HCT116 (cell line): ENCODE data around the gene LTBP1. TPM values are rescaled to one million over a fixed set of nuclear protein-coding genes. Genes with fewer than 3 reads are reported as not detected.

Experiments
- ATAC-seq: fragments of 200-7000 bp; cut with Tn5 transposase; 2 replicates; pipeline ENCODE4 v1.9.1; 2020; ENCODE audit warnings: mild to moderate bottlenecking, moderate library complexity
- BruUV-seq: library from RNA; stranded (reverse); fragments of 400-500 nt; replicated peaks from 2 replicates; lab custom pipeline; 2021; lab: Mats Ljungman, UMichigan
- CTCF ChIA-PET: fragments of 300-600 bp; sonication (Branson Sonifier 250); formaldehyde crosslinking; loops from one replicate; lab custom pipeline; 2021; ENCODE audit warnings: antibody characterized with exemption; lab: Charles Lee
- POLR2A ChIA-PET: fragments of 300-600, 350-600 bp; sonication (Branson Sonifier 250); formaldehyde crosslinking; loops from one replicate; lab custom pipeline; 2021; ENCODE audit warnings: antibody characterized with exemption; lab: Charles Lee
- RAD21 ChIA-PET, 2 experiments: fragments of 300-600 bp; sonication (Branson Sonifier 250); formaldehyde crosslinking; loops; one replicate each; lab custom pipeline; 2023; ENCODE audit warnings: low total read pairs in 2 of 2; ENCODE audit not compliant: uncharacterized antibody in 2 of 2, unreplicated experiment in 2 of 2, low non-redundant PET in 1 of 2; lab: Charles Lee
- DNase-seq: peaks from one replicate; pipeline ENCODE4 v3.0.0-alpha.2; 2010; ENCODE audit warnings: low read depth, low spot score
- H2AFZ ChIP-seq: fragments of 200-600 bp; shearing (Covaris generic), sonication (generic); 2 replicates; pipeline ENCODE4 v1.6.1; 2017; ENCODE audit warnings: low read depth, mixed run types, mixed read lengths, antibody characterized with exemption, low read length; ENCODE audit not compliant: poor library complexity, severe bottlenecking
- H3K27ac ChIP-seq: 2 replicates; pipeline ENCODE4 v1.5.1; 2012; ENCODE audit warnings: low read depth, low read length
- H3K27me3 ChIP-seq: fragments of 200-600 bp; sonication (generic); 2 replicates; pipeline ENCODE4 v1.6.1; 2016; ENCODE audit warnings: mixed run types, low read length, mixed read lengths; ENCODE audit not compliant: insufficient read depth
- H3K36me3 ChIP-seq, 2 experiments: fragments of 200-500 bp in 1 of 2; fragments of 200-600 bp in 1 of 2; sonication (Bioruptor generic) in 1 of 2; sonication (generic) in 1 of 2; 2 replicates each; pipeline versions ENCODE4 v1.5.1 to v1.6.1; 2014 to 2016; ENCODE audit warnings: low read length in 2 of 2, inconsistent platforms in 1 of 2, mixed read lengths in 1 of 2, mixed run types in 1 of 2; ENCODE audit not compliant: insufficient read depth in 2 of 2, control insufficient read depth in 1 of 2
- H3K4me1 ChIP-seq, 2 experiments: fragments of 200-600 bp in 1 of 2; sonication (generic) in 1 of 2; 2 replicates each; pipeline versions ENCODE4 v1.5.1 to v1.6.1; 2012 to 2017; ENCODE audit warnings: low read length in 2 of 2, inconsistent platforms in 1 of 2, mild to moderate bottlenecking in 1 of 2, mixed read lengths in 1 of 2, mixed run types in 1 of 2, moderate library complexity in 1 of 2; ENCODE audit not compliant: insufficient read depth in 2 of 2, control insufficient read depth in 1 of 2
- H3K4me2 ChIP-seq: fragments of 200-600 bp; sonication (generic); 2 replicates; pipeline ENCODE4 v1.6.1; 2017; ENCODE audit warnings: mixed run types, low read length, mixed read lengths
- H3K4me3 ChIP-seq, 2 experiments: fragments of 200-600 bp in 1 of 2; sonication (generic) in 1 of 2; replicated peaks in 1 of 2; 2 replicates each; pipeline ENCODE4 v1.5.1; 2011 to 2016; ENCODE audit warnings: low read length in 2 of 2, control low read depth in 1 of 2, low read depth in 1 of 2, mild to moderate bottlenecking in 1 of 2, mixed read lengths in 1 of 2, mixed run types in 1 of 2
- H3K79me2 ChIP-seq: fragments of 200-600 bp; sonication (generic); 2 replicates; pipeline ENCODE4 v1.6.1; 2017; ENCODE audit warnings: mild to moderate bottlenecking, mixed run types, low read length, moderate library complexity, mixed read lengths; ENCODE audit not compliant: insufficient read depth
- H3K9ac ChIP-seq: fragments of 200-600 bp; sonication (generic); 2 replicates; pipeline ENCODE4 v1.6.1; 2016; ENCODE audit warnings: low read length, mixed read lengths
- H3K9me2 ChIP-seq: fragments of 200-600 bp; sonication (generic), shearing (Covaris generic); 2 replicates; pipeline ENCODE4 v1.6.1; 2017; ENCODE audit warnings: mixed run types, mild to moderate bottlenecking, moderate library complexity; ENCODE audit not compliant: insufficient read depth
- H3K9me3 ChIP-seq, 2 experiments: fragments of 200-500 bp in 1 of 2; fragments of 200-600 bp in 1 of 2; sonication (Bioruptor generic) in 1 of 2; sonication (generic) in 1 of 2; 2 replicates each; pipeline ENCODE4 v1.6.1; 2014 to 2017; ENCODE audit warnings: low read length in 2 of 2, mixed read lengths in 2 of 2, inconsistent platforms in 1 of 2, low read depth in 1 of 2, mild to moderate bottlenecking in 1 of 2, mixed run types in 1 of 2, moderate library complexity in 1 of 2; ENCODE audit not compliant: control insufficient read depth in 1 of 2, insufficient read depth in 1 of 2
- H4K20me1 ChIP-seq: fragments of 200-600 bp; sonication (generic), shearing (Covaris generic); 2 replicates; pipeline ENCODE4 v1.6.1; 2017; ENCODE audit warnings: mixed run types, mild to moderate bottlenecking, moderate library complexity; ENCODE audit not compliant: insufficient read depth
- ATF3 ChIP-seq: IDR thresholded peaks from 2 replicates; pipeline ENCODE4 v1.6.1; 2012
- CEBPB ChIP-seq: IDR thresholded peaks from 2 replicates; pipeline ENCODE4 v1.6.1; 2012; ENCODE audit warnings: low read depth
- CTCF ChIP-seq, 3 experiments: fragments of 200-600 bp in 1 of 3; sonication (generic) in 1 of 3; IDR thresholded peaks in 2 of 3; conservative IDR thresholded peaks in 1 of 3; 2 replicates each; pipeline ENCODE4 v1.5.1; 2012 to 2017; ENCODE audit warnings: low read depth in 2 of 3, low read length in 2 of 3, antibody characterized with exemption in 1 of 3, borderline replicate concordance in 1 of 3, control low read depth in 1 of 3, mild to moderate bottlenecking in 1 of 3, mixed read lengths in 1 of 3, mixed run types in 1 of 3, moderate library complexity in 1 of 3; ENCODE audit not compliant: insufficient read depth in 1 of 3
- ELF1 ChIP-seq: IDR thresholded peaks from 2 replicates; pipeline ENCODE4 v1.6.1; 2012; ENCODE audit warnings: low read depth, borderline replicate concordance
- EZH2phosphoT487 ChIP-seq: fragments of 200-600 bp; IDR thresholded peaks from 2 replicates; pipeline ENCODE4 v1.6.1; 2018; ENCODE audit warnings: antibody characterized with exemption, borderline replicate concordance
- FOSL1 ChIP-seq: IDR thresholded peaks from 2 replicates; pipeline ENCODE4 v1.6.1; 2012; ENCODE audit warnings: low read depth
- SIN3A ChIP-seq: IDR thresholded peaks from 2 replicates; pipeline ENCODE4 v1.6.1; 2012; ENCODE audit warnings: low read depth
- SRF ChIP-seq: IDR thresholded peaks from 2 replicates; pipeline ENCODE4 v1.6.1; 2012; ENCODE audit warnings: low read depth
- YY1 ChIP-seq: IDR thresholded peaks from 2 replicates; pipeline ENCODE4 v1.6.1; 2011; ENCODE audit warnings: low read length, low read depth, moderate library complexity, mild to moderate bottlenecking; ENCODE audit not compliant: insufficient replicate concordance; ENCODE audit errors: extremely low read depth
- ZNF274 ChIP-seq: fragments of 200-500 bp; sonication (Bioruptor generic); IDR thresholded peaks from 2 replicates; pipeline ENCODE4 v1.6.1; 2014; ENCODE audit warnings: mild to moderate bottlenecking, low read depth, low read length, inconsistent platforms
- intact Hi-C: fragments of 100-400 bp; cut with micrococcal nuclease; formaldehyde crosslinking; loops from 2 replicates; pipeline ENCODE4 v1.10.0; 2022
- total RNA-seq: library from RNA; stranded (reverse); gene quantifications from one replicate; pipeline ENCODE4 v1.2.1, GENCODE V29; 2021; ENCODE audit not compliant: unreplicated experiment
- TF ChIP-seq, protein P1 (sequence below): IDR thresholded peaks from 2 replicates; pipeline ENCODE4 v1.6.1; 2011; ENCODE audit warnings: mild to moderate bottlenecking, low read length, moderate library complexity; ENCODE audit not compliant: insufficient replicate concordance; ENCODE audit errors: extremely low read depth

LTBP1 gene
- total RNA-seq, 1 experiment from 2014 or later = 5.1 TPM

GRCh38 chr2:32960238-32960637 is 13.5 kb downstream of the LTBP1 start (continued):
- TF ChIP-seq, protein P1, sequence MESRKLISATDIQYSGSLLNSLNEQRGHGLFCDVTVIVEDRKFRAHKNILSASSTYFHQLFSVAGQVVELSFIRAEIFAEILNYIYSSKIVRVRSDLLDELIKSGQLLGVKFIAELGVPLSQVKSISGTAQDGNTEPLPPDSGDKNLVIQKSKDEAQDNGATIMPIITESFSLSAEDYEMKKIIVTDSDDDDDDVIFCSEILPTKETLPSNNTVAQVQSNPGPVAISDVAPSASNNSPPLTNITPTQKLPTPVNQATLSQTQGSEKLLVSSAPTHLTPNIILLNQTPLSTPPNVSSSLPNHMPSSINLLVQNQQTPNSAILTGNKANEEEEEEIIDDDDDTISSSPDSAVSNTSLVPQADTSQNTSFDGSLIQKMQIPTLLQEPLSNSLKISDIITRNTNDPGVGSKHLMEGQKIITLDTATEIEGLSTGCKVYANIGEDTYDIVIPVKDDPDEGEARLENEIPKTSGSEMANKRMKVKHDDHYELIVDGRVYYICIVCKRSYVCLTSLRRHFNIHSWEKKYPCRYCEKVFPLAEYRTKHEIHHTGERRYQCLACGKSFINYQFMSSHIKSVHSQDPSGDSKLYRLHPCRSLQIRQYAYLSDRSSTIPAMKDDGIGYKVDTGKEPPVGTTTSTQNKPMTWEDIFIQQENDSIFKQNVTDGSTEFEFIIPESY = no peak
- TF ChIP-seq EZH2phosphoT487 = no peak
- TF ChIP-seq SIN3A = no peak
- TF ChIP-seq ELF1 = no peak
- TF ChIP-seq ZNF274 = no peak
- TF ChIP-seq, all 23 proteins: peak for 0

GRCh38 chr2:32960647-32961403 is 14.1 kb downstream of the LTBP1 start:
- no peak for DNase-seq
- Histone ChIP-seq H3K4me1 (no peaks in the 10 kb centered on the region), H3K79me2 (no peaks in the 10 kb centered on the region), H3K36me3 (no peaks in the 10 kb centered on the region), H3K4me3 (no peak overlapping the region), H2AFZ (no peak overlapping the region), H3K27ac (no peak overlapping the region), H3K27me3 (no peaks in the 10 kb centered on the region), H3K9me2 (no peaks in the 10 kb centered on the region), H3K4me2 (no peak overlapping the region), H3K9ac (no peak overlapping the region), H4K20me1 (no peaks in the 10 kb centered on the region), H3K9me3 (no peaks in the 10 kb centered on the region)
- CTCF ChIA-PET = no interaction called here
- RAD21 ChIA-PET = no interaction called here
- intact Hi-C loops = no loop called here
- POLR2A ChIA-PET = no interaction called here
- no peak for TF ChIP-seq YY1
- no peak for TF ChIP-seq ATF3
- no peak for TF ChIP-seq FOSL1
- no peak for TF ChIP-seq CEBPB
- no peak for TF ChIP-seq EZH2phosphoT487
- no peak for TF ChIP-seq ELF1
- no peak for TF ChIP-seq SRF
- TF ChIP-seq SIN3A = no peak
- no peak for TF ChIP-seq CTCF (IDR thresholded peaks at IDR 0.05 in 2 of 3, conservative IDR thresholded peaks at IDR 0.05 in 1 of 3; ENCODE audit: borderline replicate concordance in 1 of 3, insufficient read depth in 1 of 3, low read depth in 2 of 3, low read length in 2 of 3)
- no peak for ATAC-seq
- no TSS peak for BruUV-seq
